Glutamatergic neuron (in vitro differentiated cells): ENCODE data around the gene CES4A. TPM values are rescaled to one million over a fixed set of nuclear protein-coding genes. Genes with fewer than 3 reads are reported as not detected.

ENCODE experiments used
- DNase-seq: peaks from one replicate; pipeline ENCODE4 v3.0.0; 2022
- H3K27ac Mint-ChIP-seq: one replicate; pipeline ENCODE4 v1.8.0; 2020; ENCODE audit warnings: mild to moderate bottlenecking, mixed read lengths, inconsistent platforms; ENCODE audit not compliant: unreplicated experiment
- H3K27me3 Mint-ChIP-seq: one replicate; pipeline ENCODE4 v1.8.0; 2020; ENCODE audit warnings: mild to moderate bottlenecking, moderate library complexity, mixed read lengths, inconsistent platforms; ENCODE audit not compliant: unreplicated experiment
- H3K36me3 Mint-ChIP-seq: one replicate; pipeline ENCODE4 v1.8.0; 2020; ENCODE audit warnings: mild to moderate bottlenecking, mixed read lengths, inconsistent platforms; ENCODE audit not compliant: unreplicated experiment
- H3K4me1 Mint-ChIP-seq: one replicate; pipeline ENCODE4 v1.8.0; 2020; ENCODE audit warnings: mild to moderate bottlenecking, low read depth, mixed read lengths, inconsistent platforms; ENCODE audit not compliant: unreplicated experiment
- H3K4me3 Mint-ChIP-seq: one replicate; pipeline ENCODE4 v1.8.0; 2020; ENCODE audit warnings: mild to moderate bottlenecking, mixed read lengths, inconsistent platforms; ENCODE audit not compliant: unreplicated experiment
- H3K9me3 Mint-ChIP-seq: one replicate; pipeline ENCODE4 v1.8.0; 2020; ENCODE audit warnings: mild to moderate bottlenecking, moderate library complexity, mixed read lengths, inconsistent platforms; ENCODE audit not compliant: unreplicated experiment
- total RNA-seq: library from RNA; stranded (reverse); fragmentation: NEBNext Ultra II Directional; extraction: Animal tissue kit (Norgen Biotek cat#: 25700); gene quantifications from one replicate; pipeline ENCODE4 v1.2.1, GENCODE V29; 2021; ENCODE audit not compliant: unreplicated experiment
- TF ChIP-seq, protein P1 (sequence below): fragments of 200-600 bp; sonication (generic); IDR thresholded peaks from one replicate; pipeline ENCODE4 v1.5.0; 2021; ENCODE audit not compliant: partially characterized antibody, unreplicated experiment

CES4A gene
- total RNA-seq, 1 donor from 2014 or later = 3.6 TPM

GRCh38 chr16:67013823-67014633 is 25.6 kb downstream of the CES4A start:
- peaks cover 4% of the 10 kb centered on the region for H3K9me3 Mint-ChIP-seq
- TF ChIP-seq, protein P1, sequence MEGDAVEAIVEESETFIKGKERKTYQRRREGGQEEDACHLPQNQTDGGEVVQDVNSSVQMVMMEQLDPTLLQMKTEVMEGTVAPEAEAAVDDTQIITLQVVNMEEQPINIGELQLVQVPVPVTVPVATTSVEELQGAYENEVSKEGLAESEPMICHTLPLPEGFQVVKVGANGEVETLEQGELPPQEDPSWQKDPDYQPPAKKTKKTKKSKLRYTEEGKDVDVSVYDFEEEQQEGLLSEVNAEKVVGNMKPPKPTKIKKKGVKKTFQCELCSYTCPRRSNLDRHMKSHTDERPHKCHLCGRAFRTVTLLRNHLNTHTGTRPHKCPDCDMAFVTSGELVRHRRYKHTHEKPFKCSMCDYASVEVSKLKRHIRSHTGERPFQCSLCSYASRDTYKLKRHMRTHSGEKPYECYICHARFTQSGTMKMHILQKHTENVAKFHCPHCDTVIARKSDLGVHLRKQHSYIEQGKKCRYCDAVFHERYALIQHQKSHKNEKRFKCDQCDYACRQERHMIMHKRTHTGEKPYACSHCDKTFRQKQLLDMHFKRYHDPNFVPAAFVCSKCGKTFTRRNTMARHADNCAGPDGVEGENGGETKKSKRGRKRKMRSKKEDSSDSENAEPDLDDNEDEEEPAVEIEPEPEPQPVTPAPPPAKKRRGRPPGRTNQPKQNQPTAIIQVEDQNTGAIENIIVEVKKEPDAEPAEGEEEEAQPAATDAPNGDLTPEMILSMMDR = peak; percentile 20
- H3K27ac Mint-ChIP-seq = no peak overlapping the region
- H3K4me1 Mint-ChIP-seq = peaks cover 3% of the 10 kb centered on the region
- H3K36me3 Mint-ChIP-seq = no peaks in the 10 kb centered on the region
- DNase-seq = peak; percentile 89
- H3K4me3 Mint-ChIP-seq = peak overlapping the region; percentile 75
- peaks cover 18% of the 10 kb centered on the region for H3K27me3 Mint-ChIP-seq

GRCh38 chr16:67014634-67015312 is 26.4 kb downstream of the CES4A start:
- Mint-ChIP-seq H3K4me3 (no peak overlapping the region), H3K36me3 (no peaks in the 10 kb centered on the region), H3K4me1 (peaks cover 3% of the 10 kb centered on the region), H3K9me3 (peaks cover 6% of the 10 kb centered on the region), H3K27me3 (peaks cover 14% of the 10 kb centered on the region), H3K27ac (no peak overlapping the region)
- TF ChIP-seq, protein P1 = no peak
- no peak for DNase-seq

- no peak for DNase-seq
- no peak overlapping the region for H3K4me3 Mint-ChIP-seq
- H3K27me3 Mint-ChIP-seq = peaks cover 14% of the 10 kb centered on the region
- H3K4me1 Mint-ChIP-seq = peaks cover 3% of the 10 kb centered on the region
- H3K36me3 Mint-ChIP-seq = no peaks in the 10 kb centered on the region
- TF ChIP-seq, protein P1 = no peak
- H3K27ac Mint-ChIP-seq = no peak overlapping the region
- peaks cover 6% of the 10 kb centered on the region for H3K9me3 Mint-ChIP-seq
Observed at GRCh38 chr16:67015313-67015731, 26.9 kb downstream of the CES4A start.

DNA sequence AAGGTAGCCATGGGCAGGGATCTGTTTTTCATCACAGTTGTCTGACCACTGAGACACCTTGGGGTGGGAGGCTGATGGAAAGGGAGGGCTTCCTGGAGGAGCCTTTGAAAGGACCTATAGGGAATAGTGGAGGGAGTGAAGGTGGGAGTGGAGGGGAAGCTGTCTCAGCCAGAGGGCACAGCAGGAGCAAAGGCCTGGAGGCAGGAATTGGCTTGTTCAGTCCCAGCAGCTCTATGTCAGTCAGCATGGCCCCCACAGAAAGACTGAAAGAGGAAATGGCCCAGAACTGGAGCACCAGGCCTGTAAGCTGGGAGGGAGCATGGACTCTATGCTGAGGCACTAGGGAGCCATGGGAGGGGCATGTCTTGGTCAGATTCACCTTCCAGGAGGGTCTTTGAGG is 27.8 kb downstream of the CES4A start:
- Mint-ChIP-seq H3K4me1 (peaks cover 3% of the 10 kb centered on the region), H3K9me3 (peaks cover 6% of the 10 kb centered on the region), H3K4me3 (no peak overlapping the region), H3K27ac (peak overlapping the region; percentile 38), H3K36me3 (no peaks in the 10 kb centered on the region), H3K27me3 (peaks cover 15% of the 10 kb centered on the region)
- no peak for DNase-seq
- TF ChIP-seq, protein P1 = no peak
